ENCODE measurements around the gene AP3B1.

AP3B1 gene

GRCh38 chr5:78046006-78046405 is 248.5 kb downstream of the AP3B1 start:
- no peaks in the 10 kb centered on the region for H3K4me1 ChIP-seq (ENCODE audit: low read length)
- TF ChIP-seq EZH2phosphoT487 (IDR thresholded peaks at IDR 0.05; ENCODE audit: low read depth) (no peak), CTCF (IDR thresholded peaks at IDR 0.05; ENCODE audit: low read depth, low read length) (no peak)
- no peak overlapping the region for H3K27ac ChIP-seq (ENCODE audit: low read length)
- no peak overlapping the region for H3K9ac ChIP-seq (ENCODE audit: low read length)
- H3K79me2 ChIP-seq (ENCODE audit: low read length), result no peaks in the 10 kb centered on the region
- H3K4me3 ChIP-seq (ENCODE audit: low read length), result no peak overlapping the region
- H4K20me1 ChIP-seq (ENCODE audit: insufficient read depth, low read length), result no peaks in the 10 kb centered on the region
- no peak overlapping the region for H2AFZ ChIP-seq (ENCODE audit: low read depth, low read length)
- H3K27me3 ChIP-seq (ENCODE audit: low read depth, low read length), result no peaks in the 10 kb centered on the region
- H3K9me3 ChIP-seq (ENCODE audit: insufficient read depth, low read length), result no peaks in the 10 kb centered on the region
- no peaks in the 10 kb centered on the region for H3K36me3 ChIP-seq (replicated peaks; ENCODE audit: low read depth, low read length)
- H3K4me2 ChIP-seq (ENCODE audit: low read length), result no peak overlapping the region

GRCh38 chr5:78041805-78042204 is 252.7 kb downstream of the AP3B1 start:
- no peak overlapping the region for H3K4me3 ChIP-seq (ENCODE audit: low read length)
- H3K9ac ChIP-seq (ENCODE audit: low read length), result no peak overlapping the region
- no peaks in the 10 kb centered on the region for H3K27me3 ChIP-seq (ENCODE audit: low read depth, low read length)
- H4K20me1 ChIP-seq (ENCODE audit: insufficient read depth, low read length), result no peaks in the 10 kb centered on the region
- TF ChIP-seq CTCF (IDR thresholded peaks at IDR 0.05; ENCODE audit: low read depth, low read length), result no peak
- TF ChIP-seq EZH2phosphoT487 (IDR thresholded peaks at IDR 0.05; ENCODE audit: low read depth), result no peak
- no peaks in the 10 kb centered on the region for H3K79me2 ChIP-seq (ENCODE audit: low read length)
- H3K36me3 ChIP-seq (replicated peaks; ENCODE audit: low read depth, low read length), result no peaks in the 10 kb centered on the region
- no peak overlapping the region for H3K27ac ChIP-seq (ENCODE audit: low read length)
- H3K9me3 ChIP-seq (ENCODE audit: insufficient read depth, low read length), result no peaks in the 10 kb centered on the region
- no peak overlapping the region for H2AFZ ChIP-seq (ENCODE audit: low read depth, low read length)
- no peaks in the 10 kb centered on the region for H3K4me1 ChIP-seq (ENCODE audit: low read length)
- no peak overlapping the region for H3K4me2 ChIP-seq (ENCODE audit: low read length)

- Histone ChIP-seq H3K4me1 (ENCODE audit: low read length) (peaks cover 7% of the 10 kb centered on the region), H3K4me3 (ENCODE audit: low read length) (no peak overlapping the region), H2AFZ (ENCODE audit: low read depth, low read length) (no peak overlapping the region), H3K36me3 (replicated peaks; ENCODE audit: low read depth, low read length) (no peaks in the 10 kb centered on the region), H3K9me3 (ENCODE audit: insufficient read depth, low read length) (no peaks in the 10 kb centered on the region), H3K79me2 (ENCODE audit: low read length) (no peaks in the 10 kb centered on the region), H3K27ac (ENCODE audit: low read length) (no peak overlapping the region), H4K20me1 (ENCODE audit: insufficient read depth, low read length) (no peaks in the 10 kb centered on the region), H3K9ac (ENCODE audit: low read length) (no peak overlapping the region), H3K4me2 (ENCODE audit: low read length) (no peak overlapping the region), H3K27me3 (ENCODE audit: low read depth, low read length) (no peaks in the 10 kb centered on the region)
- TF ChIP-seq CTCF (IDR thresholded peaks at IDR 0.05; ENCODE audit: low read depth, low read length), result no peak
- no peak for TF ChIP-seq EZH2phosphoT487 (IDR thresholded peaks at IDR 0.05; ENCODE audit: low read depth)
These were observed 269.0 kb downstream of the AP3B1 start for GRCh38 chr5:78025540-78025939.

DNA sequence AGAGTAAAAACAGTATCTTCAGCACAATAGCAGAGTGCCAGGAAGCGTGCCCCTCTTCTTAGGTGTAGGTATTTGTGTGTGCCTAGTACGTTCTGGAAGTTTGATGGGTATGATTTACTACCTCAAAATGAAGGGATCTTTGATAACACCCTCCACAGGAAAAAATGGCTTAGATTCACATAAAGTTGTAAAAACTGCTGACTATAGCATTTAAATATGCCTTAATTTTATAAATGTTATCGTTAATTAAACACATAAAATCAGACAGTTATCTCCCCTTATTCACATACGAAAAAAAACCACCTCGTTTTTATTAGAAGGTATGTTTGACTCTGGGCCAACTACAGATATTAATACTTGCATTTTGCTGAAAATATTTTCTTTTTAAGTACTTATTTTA is 274.8 kb downstream of the AP3B1 start:
- no peaks in the 10 kb centered on the region for H3K36me3 ChIP-seq (replicated peaks; ENCODE audit: low read depth, low read length)
- no peak overlapping the region for H3K4me3 ChIP-seq (ENCODE audit: low read length)
- H3K4me2 ChIP-seq (ENCODE audit: low read length), result no peak overlapping the region
- no peaks in the 10 kb centered on the region for H3K9me3 ChIP-seq (ENCODE audit: insufficient read depth, low read length)
- no peak overlapping the region for H3K9ac ChIP-seq (ENCODE audit: low read length)
- H3K79me2 ChIP-seq (ENCODE audit: low read length), result no peaks in the 10 kb centered on the region
- no peaks in the 10 kb centered on the region for H4K20me1 ChIP-seq (ENCODE audit: insufficient read depth, low read length)
- no peak for TF ChIP-seq CTCF (IDR thresholded peaks at IDR 0.05; ENCODE audit: low read depth, low read length)
- TF ChIP-seq EZH2phosphoT487 (IDR thresholded peaks at IDR 0.05; ENCODE audit: low read depth), result no peak
- H3K27me3 ChIP-seq (ENCODE audit: low read depth, low read length), result no peaks in the 10 kb centered on the region
- H3K27ac ChIP-seq (ENCODE audit: low read length), result no peak overlapping the region
- no peak overlapping the region for H2AFZ ChIP-seq (ENCODE audit: low read depth, low read length)
- no peaks in the 10 kb centered on the region for H3K4me1 ChIP-seq (ENCODE audit: low read length)

Data from OCI-LY3 (cell line).